CD4-positive, alpha-beta T cell treated with Interleukin-4 for 1 hour (primary cell): ENCODE measurements around the gene TXNRD1.
A peak's percentile ranks its signal among the peaks of the same experiment; 100 is the strongest.
"Not testable (repeated sequence)": the region's sequence is repeated elsewhere in the genome, so short reads cannot be mapped to it uniquely, and the experiment has no call there.

Source experiments
- DNase-seq, 2 donors: peaks; one replicate each; pipeline ENCODE4 v3.0.0-alpha.2; 2020 to 2022

Gene TXNRD1

DNA sequence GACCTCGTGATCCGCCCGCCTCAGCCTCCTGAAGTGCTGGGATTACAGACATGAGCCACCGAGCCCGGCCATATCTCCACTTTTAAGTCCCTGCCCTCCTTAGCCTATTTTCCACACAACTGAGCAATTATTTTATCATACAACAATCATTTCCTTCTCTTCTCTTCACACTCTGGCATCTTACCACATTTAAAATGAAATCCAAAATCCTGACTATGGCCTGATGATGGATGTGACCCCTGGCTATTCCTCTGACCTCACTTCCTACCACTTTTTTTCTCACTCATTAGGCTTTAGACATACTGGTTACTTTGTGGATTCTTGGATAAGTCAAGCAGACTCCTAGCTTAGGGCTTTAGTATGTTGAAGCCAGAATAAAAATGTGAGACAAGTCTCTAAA is 66.1 kb downstream of the TXNRD1 start:
- no peak for DNase-seq

DNA sequence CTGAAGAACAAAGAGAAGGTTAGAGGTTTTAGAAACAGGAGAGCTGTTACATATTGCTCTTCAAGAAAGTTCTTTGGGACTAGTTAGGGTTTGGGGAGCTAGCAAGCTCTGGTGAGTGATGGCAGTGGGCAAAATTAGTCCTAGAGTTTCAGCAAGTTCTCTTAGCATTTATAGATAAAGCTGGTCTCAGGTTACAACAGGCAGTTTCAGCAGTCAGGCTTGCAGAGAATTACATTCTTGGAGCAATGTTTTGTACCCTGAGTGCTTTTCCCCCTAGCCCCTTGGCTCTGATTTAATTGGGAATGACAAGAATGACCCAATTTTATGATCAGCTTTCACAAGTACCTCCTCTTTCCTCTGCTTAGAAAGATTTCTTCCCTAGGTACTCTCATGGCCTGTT is 66.5 kb downstream of the TXNRD1 start:
- no peak for DNase-seq

DNA sequence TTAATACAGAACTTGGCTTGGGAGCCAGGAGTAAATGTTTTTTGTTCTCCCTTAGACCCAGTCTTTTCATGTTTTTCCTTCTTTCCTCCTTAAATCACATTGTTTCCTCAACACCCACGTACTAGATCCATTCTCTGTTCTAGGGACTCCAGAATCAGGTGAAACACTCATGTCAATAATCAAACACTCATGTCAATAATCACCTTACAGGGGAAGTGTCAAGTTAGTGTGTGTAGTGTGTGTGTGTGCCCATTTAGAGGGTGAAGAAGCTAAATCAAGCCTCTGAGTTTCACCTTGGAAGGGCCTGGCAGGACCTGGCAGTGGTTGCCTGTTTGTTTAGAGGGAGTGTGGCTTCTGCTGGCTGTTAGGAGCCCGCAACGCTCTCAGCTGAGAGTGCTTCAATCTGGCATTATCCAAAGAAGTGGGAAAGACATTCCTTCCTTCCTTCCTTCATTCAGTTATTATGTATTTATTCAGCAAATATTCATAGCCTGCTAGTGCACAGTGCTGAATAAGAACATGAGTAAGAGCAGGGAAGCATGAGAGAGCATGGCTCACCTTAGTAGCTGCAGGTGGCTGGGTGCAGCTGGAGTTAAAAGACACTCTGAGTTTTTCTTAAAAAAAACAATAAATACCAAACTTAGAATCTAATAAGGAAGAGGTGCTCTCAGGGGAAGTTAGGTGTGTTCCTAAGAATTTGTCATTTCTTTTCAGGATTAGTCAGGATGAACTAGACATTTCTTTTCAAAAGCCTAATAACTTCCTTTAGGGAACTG is 70.3 kb downstream of the TXNRD1 start:
- no peak for DNase-seq

DNA sequence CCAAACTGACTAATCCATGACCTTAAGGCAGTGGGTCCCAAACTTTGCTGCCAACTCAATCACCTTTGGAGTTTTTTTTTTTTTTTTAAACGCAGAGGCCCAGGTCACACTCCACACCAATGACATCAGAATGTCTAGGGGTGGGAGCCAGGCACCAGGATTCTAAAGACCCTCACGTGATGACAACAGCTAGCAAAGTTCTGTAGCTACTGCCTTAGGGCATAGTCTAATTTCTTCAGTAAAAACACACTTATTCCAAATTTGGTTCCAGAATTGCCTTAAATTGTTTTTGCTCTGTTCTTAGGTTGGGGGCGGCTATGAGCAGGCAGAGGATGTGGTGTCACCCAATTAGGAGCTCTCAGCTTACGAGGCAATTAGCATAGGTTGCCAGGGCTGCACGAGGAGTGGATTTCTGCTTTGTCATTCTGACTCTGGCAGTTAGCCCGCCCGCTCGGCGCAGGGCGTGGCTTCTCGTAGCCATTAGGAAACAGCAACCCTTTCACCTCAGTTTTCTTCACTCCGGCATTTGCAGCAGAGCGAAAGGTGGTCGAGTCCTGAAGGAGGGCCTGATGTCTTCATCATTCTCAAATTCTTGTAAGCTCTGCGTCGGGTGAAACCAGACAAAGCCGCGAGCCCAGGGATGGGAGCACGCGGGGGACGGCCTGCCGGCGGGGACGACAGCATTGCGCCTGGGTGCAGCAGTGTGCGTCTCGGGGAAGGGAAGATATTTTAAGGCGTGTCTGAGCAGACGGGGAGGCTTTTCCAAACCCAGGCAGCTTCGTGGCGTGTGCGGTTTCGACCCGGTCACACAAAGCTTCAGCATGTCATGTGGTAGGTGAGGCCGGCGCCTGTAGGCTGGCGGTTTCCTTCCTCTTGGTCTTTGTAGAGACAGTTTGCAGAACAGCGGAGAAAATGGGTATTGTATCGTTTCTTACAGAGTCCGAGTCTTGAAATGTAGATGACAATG is 71.2 kb downstream of the TXNRD1 start:
- DNase-seq, result peak; percentile 90 to 91

DNA sequence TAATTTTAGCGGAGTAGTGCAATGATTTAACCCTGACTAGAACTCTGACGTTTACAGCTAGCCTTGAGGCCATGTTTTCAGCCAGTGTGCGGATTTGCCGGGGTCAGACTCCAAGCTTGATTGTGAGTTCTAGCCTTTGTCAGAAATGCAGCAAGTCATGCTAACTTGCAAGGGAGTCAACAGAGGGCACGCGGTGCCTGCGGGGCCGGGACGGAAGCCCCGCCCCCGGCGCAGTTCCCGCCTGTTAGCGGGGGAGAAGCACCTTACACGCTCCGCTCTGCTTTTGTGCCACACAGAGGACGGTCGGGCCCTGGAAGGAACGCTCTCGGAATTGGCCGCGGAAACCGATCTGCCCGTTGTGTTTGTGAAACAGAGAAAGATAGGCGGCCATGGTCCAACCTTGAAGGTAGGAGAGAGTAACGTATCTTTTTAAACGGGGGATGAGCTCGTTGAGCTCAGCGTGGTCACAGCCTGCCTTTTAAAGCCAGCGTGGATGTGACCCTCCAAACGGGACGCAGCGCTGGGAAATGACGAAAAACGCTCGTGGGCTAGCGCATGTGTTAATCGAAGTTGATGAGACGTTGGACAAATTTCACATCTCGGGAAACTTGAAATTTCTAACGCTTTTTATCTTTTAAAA is 73.2 kb downstream of the TXNRD1 start:
- peak; percentile 88 for DNase-seq

DNA sequence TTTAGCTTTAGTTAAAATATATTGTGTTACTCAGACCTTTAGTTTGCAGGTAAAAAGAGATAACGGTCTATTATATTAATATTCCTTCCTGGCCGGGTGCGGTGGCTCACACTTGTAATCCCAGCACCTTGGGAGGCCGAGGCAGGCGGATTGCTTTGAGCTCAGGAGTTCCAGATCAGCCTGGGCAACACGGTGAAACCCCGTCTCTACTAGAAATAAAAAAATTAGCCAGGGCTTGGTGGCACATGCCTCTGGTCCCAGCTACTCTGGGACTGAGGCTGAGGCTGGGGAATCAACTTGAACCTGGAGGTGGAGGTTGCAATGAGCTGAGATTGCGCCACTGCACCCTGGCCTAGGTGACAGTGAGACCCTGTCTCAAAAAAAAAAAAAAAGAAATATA is 74.7 kb downstream of the TXNRD1 start:
- no peak for DNase-seq

DNA sequence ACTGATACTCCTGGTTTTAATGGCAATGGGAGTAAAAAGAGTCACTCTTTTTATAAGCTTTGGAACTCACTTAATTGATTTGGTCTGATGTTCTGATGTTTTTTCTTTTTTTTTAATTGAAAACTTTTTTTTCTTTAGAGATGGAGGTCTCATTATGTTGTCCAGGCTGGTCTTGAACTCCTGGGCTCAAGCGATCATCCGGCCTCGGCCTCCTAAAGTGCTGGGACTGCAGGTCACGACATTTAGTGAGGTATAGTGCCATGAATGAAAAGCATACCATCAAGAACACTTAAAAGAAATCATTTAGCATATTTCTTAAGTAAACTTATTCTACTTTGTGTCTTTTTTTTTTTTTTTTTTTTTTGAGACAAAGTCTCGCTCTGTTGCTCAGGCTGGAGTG is 75.3 kb downstream of the TXNRD1 start:
- DNase-seq, result no peak

DNA sequence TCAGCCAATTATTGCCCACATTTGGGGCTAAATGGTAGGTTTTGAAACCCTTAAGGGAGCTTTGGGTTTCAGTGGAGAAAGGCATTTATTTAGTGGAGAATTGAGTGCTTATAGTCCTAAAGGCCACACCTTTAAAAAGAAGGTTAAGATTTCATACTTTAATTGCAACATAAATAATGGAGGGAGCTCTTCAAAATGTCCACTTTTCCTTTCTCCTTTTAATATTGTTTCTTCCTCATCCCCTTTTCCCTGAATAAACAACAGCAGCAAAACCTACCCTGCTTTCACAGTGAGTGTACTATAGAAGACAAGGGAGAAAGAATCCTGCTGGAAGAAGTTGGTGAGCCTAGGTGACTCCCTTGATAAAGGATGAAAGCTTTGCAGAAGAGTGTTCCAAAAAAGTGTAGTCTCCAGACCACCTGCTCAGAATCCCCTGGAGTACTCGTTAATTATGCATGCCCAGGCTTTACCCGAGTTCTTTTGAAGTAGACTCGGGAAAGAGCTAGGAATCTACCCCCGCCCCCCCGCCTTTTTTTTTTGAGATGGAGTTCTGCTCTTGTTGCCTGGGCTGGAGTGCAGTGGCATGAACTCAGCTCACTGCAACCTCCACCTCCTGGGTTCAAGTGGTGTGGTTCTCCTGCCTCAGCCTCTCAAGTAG is 76.4 kb downstream of the TXNRD1 start:
- no peak for DNase-seq

DNA sequence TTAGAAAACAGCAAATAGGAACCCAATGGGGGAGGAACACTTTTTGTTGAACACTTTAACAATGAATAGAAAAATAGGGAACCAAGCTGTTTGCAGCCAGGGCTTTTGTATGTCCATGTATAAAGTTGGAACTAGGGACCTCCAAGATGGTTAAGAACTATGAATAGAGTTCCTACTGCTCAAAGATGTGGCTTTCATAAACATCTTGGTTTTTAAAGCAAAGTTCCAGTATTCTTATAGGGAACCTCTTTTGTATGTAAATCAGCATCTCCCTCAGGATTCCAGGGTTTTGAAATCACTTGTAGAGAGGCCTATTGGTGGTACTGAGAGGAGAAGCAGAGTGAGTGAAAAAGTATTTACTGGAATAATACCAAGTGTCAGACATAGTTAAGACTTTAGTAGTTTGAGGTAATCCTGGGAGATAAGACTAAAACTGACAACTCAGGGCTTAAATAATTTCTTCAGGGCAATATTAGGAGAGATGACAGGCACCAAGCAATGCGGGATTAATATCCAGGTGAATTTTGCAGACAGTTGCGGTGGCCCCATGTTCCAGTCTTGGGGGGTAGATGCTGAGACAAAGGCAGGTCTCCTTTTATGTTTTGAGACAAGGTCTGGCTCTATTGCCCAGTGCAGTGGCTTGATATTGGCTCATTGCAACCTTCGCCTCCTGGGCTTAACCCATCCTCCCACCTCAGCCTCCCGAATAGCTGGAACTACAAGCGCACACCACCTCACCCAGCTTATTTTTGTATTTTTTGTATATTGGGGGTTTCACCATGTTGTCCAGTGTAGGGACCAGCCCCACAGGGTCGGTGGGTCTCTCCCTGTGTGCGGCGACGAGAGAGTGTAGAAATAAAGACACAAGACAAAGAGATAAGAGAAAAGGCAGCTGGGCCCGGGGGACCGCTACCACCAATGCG is 77.6 kb downstream of the TXNRD1 start:
- DNase-seq, result no peak

DNA sequence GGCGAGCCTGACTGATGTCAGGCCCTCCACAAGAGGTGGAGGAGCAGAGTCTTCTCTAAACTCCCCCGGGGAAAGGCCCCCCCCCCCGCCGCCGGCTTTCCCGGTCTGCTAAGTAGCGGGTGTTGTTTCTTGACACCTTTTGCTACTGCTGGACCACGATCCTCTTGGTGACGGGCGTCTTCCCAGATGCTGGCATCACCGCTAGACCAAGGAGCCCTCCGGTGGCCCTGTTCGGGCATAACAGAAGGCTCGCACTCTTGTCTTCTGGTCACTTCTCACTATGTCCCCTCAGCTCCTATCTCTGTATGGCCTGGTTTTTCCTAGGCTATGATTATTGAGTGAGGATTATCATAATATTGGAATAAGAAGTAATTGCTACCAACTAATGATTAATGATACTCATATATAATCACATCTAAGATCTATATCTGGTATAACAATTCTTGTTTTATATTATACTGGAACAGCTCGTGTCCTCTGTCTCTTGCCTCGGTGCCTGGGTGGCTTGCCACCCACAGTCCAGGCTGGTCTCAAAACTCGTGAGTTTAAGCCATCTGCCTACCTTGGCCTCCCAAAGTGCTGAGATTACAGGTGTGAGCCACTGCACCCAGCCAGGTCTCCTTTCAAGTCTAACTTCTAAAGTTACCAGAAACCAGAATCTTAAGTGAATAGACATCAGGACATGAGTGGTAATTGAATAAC is 78.7 kb downstream of the TXNRD1 start:
- not testable (repeated sequence) for DNase-seq

DNA sequence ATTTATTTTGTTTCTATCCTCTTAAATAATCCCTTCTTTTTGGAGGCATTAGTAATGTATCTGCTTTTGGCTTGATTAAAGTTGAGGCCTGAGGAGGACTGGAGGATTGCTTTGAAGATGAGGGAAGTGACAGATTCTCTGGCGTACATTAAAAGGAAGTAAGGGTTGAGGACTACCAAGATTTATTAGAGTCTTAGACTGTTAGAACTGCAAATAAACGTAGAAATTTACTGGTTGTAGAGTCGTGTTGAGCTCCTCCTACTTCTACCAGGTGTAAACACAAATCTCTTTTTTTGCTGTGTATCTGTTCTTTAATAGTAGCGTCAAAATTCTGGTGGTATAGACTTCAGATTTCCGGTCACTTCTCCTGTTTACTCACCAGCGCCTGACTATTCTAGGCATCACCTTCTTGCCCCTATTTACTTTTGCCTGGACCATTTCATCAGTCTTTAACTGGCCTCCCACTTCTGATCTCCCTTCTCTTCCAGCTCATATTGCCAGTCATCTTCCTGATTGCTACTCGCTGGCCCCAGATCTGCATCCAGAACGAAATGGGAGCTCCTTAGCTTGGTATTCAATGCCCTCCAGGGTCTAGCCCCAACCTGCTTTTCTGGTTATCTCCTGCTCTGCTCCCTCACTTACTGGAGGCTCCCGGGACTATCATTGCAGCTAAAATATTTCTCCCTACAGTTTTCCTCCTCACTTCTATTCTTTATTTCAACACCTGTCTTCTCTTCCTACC is 79.5 kb downstream of the TXNRD1 start:
- no peak for DNase-seq

DNA sequence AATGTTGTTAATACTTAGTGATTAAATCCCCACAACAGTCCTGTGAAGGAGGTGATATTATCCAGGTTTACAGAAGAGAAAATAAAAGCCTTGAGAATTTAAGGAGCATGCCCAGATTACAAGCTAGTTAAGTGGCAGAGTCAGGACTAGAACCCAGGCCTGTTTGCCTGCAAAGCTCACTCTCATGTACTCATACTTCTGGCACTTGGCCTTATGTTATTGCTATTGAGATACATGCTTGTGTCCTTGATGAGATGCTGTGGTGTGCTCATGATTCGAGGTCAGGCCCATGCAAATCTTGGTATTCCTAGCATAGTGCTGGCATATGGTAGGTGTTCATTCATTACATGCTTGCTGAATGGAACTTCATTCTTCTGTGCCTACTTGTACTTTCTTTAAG is 80.4 kb downstream of the TXNRD1 start:
- DNase-seq, result no peak

DNA sequence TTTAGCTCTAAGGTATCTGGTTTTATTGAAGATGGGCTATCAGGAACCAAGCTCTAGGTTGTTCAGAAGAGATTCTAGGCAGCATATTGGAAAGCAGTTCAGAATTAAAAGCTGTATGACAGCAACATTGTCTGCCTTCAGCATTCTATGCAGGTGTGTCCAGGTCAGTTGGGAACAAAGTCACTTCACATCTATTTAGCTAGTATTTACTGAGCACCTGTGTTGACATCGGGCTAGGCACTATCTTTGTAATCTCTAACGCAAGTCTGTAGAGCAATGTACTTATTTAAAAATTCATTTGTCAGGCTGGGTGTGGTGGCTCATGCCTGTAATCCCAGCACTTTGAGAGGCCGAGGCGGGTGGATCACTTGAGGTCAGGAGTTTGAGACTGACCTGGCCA is 81.1 kb downstream of the TXNRD1 start:
- no peak for DNase-seq

DNA sequence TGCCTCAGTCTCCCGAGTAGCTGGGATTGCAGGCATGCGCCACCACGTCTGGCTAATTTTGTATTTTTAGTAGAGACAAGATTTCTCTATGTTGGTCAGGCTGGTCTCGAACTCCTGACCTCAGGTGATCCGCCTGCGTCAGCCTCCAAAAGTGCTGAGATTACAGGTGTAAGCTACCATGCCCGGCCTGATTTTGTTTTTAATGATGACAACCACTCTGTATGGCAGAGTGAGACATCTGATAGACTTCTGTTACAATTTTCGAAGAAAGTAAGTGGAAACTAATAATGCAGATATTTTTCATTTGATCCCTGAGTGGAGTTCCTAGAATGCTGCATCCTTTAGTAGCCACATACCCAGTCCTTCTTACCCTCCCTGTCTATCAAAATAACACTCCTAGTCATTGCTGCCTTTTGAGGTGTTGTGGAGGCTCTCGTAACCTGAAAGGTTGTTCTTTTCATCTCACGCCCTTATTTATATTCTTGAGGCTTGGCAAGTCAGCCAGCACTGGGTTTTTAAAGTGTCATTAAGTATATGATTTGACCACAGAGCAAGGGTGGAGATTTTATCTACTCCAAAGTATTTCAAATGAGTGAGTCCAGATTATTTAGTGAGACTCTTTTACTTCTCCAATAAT is 82.0 kb downstream of the TXNRD1 start:
- DNase-seq, result no peak

DNA sequence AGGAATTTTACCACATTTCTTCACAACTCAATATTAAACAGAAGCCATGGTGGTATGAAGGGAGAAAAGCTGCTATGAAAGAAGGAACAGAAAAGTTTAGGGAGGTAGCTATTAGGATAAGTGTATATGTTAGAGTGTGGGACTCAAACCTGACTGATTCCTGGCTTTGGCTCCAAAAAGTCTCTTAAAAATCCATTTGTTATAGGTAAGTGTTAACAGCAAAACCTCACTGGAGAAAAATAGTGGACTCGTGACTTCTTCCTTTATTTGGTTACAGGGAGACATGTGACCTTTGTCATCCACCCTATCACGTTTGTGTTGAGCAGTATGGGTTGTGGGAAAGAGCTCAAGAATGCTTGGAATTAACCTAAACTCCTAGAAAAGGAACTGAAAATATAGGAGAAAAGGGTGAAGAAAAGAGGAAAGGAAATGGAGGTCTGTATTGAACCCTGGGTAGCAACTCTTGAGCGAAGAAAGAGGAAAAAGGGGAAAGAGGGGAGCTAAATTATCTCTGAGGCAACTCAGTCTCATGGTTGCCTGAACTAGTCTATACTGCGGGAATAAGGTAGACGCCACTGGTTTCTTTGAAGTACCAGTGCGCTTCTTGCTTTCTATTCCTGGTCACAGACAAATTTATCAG is 84.4 kb downstream of the TXNRD1 start:
- no peak for DNase-seq

DNA sequence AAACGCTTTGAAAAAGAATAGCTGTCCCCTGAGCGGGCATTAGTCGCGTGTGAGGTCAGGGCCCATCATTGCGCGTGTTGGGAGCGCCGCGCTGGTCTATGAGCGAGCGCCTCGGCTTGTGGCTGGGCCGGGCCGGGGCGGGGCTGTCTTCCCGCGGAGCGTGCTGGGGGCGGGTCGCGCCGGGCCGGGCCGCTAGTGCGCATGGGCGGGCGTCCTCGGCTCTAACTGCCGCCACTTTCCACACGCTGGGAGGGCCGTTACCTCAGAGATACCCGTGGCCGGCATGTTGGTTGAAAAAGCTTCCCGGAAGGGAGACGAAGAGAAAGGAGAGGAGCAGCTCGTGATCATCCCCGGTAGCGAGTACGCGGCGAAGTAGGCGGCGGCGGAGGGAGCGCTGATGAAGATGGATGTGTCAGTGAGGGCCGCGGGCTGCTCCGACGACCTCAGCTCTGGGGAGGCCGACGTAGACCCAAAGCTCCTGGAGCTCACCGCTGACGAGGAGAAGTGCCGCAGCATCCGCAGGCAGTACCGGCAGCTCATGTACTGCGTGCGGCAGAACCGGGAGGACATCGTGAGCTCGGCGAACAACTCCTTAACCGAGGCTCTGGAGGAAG is 88.1 kb downstream of the TXNRD1 start, which contains the start of gene EID3:
Gene EID3 (plus strand): TSS at position 202 of the 614 bp plus-strand sequence. CDS start 196 bp downstream, at position 398.
- DNase-seq, result peak; percentile 91 to 93

DNA sequence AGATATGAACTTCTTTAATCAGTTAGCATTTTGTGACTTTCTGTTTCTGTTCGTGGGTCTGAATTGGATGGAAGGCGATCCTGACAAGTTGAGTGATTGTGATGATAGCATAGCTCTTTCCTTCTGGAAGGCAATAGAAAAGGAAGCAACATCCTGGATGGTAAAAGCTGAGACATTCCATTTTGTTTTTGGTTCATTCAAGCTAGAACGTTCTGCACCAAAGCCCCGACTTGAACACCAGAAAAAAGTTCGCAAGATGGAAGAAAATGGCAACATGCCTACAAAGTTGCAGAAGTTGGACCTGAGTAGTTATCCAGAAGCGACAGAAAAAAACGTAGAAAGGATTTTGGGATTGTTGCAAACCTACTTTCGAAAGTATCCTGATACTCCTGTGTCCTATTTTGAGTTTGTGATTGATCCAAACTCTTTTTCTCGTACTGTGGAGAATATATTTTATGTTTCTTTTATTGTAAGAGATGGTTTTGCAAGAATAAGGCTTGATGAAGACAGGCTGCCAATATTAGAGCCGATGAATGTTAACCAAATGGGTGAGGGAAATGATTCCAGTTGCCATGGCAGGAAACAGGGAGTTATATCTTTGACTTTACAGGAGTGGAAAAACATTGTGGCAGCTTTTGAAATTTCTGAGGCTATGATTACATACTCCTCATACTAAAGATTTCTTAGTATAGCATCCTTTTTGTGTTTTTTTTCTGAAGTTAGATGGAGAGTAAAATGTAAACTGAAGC is 88.9 kb downstream of the TXNRD1 start:
- DNase-seq, result no peak

DNA sequence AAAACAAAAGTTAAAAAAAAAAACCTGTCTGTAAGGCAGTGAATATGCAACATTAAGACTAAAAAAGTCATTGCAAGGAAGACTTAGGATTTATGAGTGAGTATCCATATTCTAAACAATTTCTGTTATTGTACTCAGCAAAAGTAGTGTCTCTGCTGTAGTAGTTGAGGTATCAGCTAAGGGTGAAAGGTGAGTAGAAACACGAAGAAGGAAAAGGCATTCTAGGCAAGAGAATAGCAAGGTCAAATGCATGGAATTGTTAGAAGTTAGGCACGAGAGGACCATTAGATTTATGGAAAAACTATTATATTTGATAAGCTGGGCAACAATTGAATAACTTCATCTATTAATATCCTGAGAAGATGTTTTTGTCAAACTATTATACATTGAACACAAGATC is 89.8 kb downstream of the TXNRD1 start:
- DNase-seq, result no peak
